Measurements from ENCODE around the gene SLC38A2.
"Not testable (repeated sequence)": the region's sequence is repeated elsewhere in the genome, so short reads cannot be mapped to it uniquely, and the experiment has no call there.

SLC38A2 gene

DNA sequence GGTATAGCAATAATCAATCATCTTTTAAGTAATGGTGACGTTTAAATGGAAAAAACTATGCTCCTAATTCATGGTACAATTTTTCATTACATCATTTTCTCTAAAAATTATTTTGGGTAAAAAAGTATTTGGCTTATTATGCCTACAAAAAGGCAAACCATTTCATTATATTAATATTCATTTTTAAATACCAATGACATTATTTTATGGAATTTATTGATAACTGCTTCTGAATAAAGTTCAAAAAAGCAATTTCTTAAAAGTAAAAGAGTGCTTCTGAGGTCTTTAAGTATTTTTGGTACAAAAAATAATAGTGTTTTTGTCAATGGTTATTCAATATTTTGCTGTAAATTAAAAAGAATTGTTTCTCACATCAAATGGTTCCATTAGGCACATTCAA, 12.2 kb downstream of the SLC38A2 start:
- DNase-seq = no peak

- no peak for DNase-seq
Observed at GRCh38 chr12:46359667-46360280, 12.8 kb downstream of the SLC38A2 start.

- no peak for DNase-seq
Observed at GRCh38 chr12:46358791-46359666, 13.5 kb downstream of the SLC38A2 start.

DNA sequence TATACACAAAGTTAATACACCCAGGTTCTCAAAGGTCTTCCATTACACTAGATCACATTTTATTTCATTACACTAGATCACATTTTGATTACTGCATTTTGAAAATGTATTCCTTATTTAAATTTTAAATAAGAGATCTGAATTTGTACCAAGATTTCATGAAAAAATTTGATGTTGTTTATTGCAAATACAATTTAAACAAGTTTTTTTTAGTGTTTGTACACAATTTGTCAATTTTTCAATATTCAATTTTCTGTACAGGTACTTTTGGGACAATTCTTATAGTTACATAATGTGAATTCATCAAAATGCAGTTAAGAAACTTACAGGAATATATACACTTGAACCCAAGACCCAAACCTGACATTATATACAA, 14.3 kb downstream of the SLC38A2 start:
- no peak for DNase-seq

GRCh38 chr12:46357438-46358324, 14.9 kb downstream of the SLC38A2 start:
- peak; percentile 79 for DNase-seq

- DNase-seq = no peak
Observed at GRCh38 chr12:46356655-46357437, 15.7 kb downstream of the SLC38A2 start.

DNA sequence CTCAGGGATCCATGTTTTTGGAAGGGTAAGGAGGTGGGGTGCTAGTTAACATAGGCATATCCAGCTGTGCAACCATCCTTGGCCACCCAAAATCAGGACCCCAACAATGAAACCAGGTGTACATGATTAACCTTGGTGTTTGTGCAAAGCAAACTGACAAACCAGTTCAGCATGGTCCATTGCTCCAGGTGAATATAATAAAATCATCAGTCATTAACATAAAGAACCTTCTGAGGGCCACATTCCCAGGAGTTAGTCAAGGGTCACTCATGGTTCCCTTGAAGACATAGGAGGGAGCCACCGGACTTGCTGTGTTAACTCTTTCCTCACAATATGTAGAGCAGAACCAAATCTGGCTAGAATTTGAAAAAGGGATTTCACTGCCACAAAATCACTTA, 17.8 kb downstream of the SLC38A2 start:
- no peak for DNase-seq

DNA sequence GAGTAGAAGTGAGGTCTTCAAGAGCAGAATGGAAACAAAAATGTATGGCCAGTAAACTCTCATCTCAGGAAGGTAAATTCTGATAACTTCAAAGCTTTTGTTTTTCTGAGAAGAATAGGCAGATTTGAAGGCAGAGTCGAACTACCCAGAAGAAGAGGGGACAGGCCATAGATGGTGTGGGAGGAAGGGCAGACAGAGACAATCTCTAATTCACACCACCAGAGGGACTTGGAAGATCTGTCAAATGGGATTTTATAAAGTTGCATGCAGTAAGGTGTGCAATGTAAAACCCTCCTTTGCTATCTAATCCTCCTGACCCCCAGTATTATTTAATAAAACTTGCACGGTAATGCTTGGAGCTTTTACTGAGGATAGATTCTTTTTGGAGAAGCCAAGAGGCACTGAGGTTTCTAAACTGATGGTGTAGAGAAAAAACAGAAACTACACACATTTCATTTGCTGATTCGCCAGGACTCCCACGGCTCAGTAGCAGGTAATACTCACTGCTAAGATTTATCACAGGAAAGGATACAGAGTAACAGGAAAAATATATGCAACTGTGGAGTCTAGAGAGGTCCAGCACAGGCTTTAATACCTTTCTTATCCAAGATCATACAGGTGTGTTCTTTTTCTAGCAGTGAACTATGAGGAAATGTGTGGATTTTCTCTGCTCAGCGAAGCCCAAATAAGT, 18.3 kb downstream of the SLC38A2 start:
- no peak for DNase-seq

GRCh38 chr12:46351886-46352650, 20.5 kb downstream of the SLC38A2 start:
- no peak for DNase-seq

GRCh38 chr12:46351138-46351537, 21.4 kb downstream of the SLC38A2 start:
- DNase-seq = no peak

- no peak for DNase-seq
Observed at GRCh38 chr12:46349253-46349652, 23.3 kb downstream of the SLC38A2 start.

DNA sequence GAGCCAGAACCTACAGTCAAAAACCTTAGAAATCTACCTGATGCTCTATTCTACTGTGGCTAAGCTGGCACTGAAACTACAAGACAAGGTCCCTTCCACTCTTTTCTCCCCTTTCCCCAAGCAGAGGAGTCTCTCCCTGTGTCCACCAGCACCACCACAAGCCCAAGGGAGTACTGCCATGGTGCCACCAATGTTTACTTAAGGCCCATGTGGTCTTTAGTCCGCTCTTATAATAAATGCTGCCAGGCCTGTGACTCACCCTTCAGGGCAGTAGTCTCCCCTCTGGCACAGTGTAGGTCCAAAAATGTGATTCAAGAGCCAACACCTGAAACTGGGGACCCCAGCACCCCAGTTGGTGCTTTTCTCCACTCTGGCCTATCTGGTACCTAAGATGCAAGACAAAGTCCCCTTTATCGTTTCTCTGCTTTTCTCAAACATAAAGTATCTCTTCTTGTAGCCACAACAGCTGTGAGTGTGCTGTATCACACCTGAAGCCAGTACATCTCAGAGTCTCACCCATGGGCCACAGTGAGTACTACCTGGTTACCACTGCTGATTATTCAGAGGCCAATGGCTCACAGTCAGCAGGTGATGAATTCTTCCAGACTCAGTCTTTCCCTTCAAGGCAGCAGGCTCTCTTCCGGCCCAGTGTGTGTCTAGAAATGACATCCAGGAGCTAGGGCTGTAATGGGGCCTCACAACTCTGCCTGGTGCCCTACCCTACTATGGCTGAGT, 29.3 kb downstream of the SLC38A2 start:
- DNase-seq = no peak

DNA sequence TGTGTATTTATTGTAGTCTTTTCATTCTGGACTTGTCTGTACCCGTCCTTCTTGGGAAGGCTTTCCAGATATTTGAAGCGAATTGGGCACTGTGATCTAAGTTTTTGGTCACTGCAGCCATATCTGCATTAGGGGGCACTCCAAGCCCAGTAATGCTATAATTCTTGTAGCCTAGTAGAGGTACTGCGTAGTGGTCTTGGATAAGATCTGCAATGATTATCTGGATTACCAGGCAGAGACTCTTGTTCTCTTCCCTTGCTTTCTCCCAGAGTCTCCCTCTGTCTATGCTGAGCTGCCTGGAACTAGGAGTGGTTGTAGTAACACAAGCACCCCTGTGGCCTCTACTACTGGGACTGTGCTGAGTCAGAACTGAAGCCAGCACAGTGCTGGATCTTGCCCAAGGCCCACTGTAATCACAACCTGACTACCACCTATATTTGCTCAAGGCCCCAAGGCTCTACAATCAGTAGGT, 30.0 kb downstream of the SLC38A2 start:
- DNase-seq = peak; percentile 57

- DNase-seq = no peak
Observed at GRCh38 chr12:46339051-46339450, 33.5 kb downstream of the SLC38A2 start.

DNA sequence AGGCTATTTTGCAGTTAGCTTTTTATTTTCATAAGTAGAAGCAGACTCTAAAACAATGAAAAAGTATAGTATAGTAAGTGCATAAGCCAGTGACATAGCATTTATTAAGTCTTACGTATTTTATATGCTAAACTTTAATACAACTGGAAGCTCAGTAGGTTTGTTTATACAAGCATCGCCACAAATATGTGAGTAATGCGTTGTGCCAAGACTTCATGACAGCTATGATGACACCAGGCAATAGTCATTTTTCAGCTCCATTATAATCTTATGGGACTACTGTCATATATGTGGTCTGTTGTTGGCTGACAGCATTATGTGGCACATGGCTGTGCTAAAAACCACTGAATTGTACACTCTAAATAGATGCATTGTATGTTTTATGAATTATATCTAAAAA, 40.3 kb downstream of the SLC38A2 start:
- peak; percentile 88 for DNase-seq

DNA sequence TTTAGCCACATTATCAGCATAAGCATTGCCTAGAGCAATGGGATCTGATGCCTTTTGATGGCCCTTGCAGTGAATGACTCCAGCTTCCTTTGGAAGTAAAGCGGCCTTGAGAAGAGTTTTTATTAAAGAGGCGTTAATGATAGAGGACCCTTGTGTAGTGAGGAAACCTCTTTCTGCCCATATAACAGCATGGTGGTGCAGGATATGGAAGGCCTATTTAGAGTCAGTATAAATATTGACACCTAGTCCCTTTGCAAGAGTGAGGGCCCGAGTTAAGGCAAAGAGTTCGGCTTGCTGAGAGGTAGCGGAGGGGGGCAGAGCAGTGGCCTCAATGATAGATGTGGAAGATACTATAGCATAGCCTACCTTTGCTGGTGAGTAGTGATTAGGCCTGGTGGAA, 47.5 kb downstream of the SLC38A2 start:
- not testable (repeated sequence) for DNase-seq

- no peak for DNase-seq
Observed at GRCh38 chr12:46320731-46321130, 51.8 kb downstream of the SLC38A2 start.

GRCh38 chr12:46318037-46318436, 54.5 kb downstream of the SLC38A2 start:
- no peak for DNase-seq

Data from fibroblast of skin of scalp (primary cell).